Keratinocyte (primary cell): ENCODE measurements around the gene P2RY11. TPM values are rescaled to one million over a fixed set of nuclear protein-coding genes. Genes with fewer than 3 reads are reported as not detected.

Source experiments
- DNase-seq: peaks from one replicate; pipeline ENCODE4 v3.0.0-alpha.2; 2011; ENCODE audit warnings: low read depth, missing footprints, low spot score
- FAIRE-seq: peaks from 2 replicates; lab custom pipeline; 2011; peaks lifted over from hg19 to GRCh38; lab: Jason Lieb, UNC
- H2AFZ ChIP-seq: 2 replicates; pipeline ENCODE4 v1.6.0; 2012; ENCODE audit warnings: low read length, control low read depth, inconsistent platforms; ENCODE audit not compliant: control insufficient read depth
- H3K27ac ChIP-seq: 2 replicates; pipeline ENCODE4 v1.5.1; 2011; ENCODE audit warnings: low read length; ENCODE audit not compliant: control insufficient read depth, insufficient read depth
- H3K27me3 ChIP-seq: 3 replicates; pipeline ENCODE4 v1.6.0; 2011; ENCODE audit warnings: low read length; ENCODE audit not compliant: control insufficient read depth, insufficient read depth; ENCODE audit errors: extremely low read depth
- H3K36me3 ChIP-seq, 2 experiments: 2 replicates in 1 of 2; 3 replicates in 1 of 2; pipeline ENCODE4 v1.5.1; 2011; ENCODE audit warnings: low read length in 2 of 2, mild to moderate bottlenecking in 1 of 2; ENCODE audit not compliant: control insufficient read depth in 2 of 2, insufficient read depth in 2 of 2; ENCODE audit errors: extremely low read depth in 1 of 2
- H3K4me1 ChIP-seq: 3 replicates; pipeline ENCODE4 v1.5.1; 2011; ENCODE audit warnings: low read length; ENCODE audit not compliant: control insufficient read depth, insufficient read depth; ENCODE audit errors: extremely low read depth
- H3K4me2 ChIP-seq: 3 replicates; pipeline ENCODE4 v1.6.0; 2011; ENCODE audit warnings: low read depth, low read length; ENCODE audit not compliant: control insufficient read depth, insufficient read depth; ENCODE audit errors: extremely low read depth
- H3K4me3 ChIP-seq, 3 experiments: fragments of 200-600 bp in 1 of 3; sonication (generic) in 1 of 3; 2 replicates in 2 of 3; 3 replicates in 1 of 3; pipeline ENCODE4 v1.5.1; 2011 to 2016; ENCODE audit warnings: low read length in 3 of 3, mild to moderate bottlenecking in 3 of 3, control low read depth in 2 of 3, inconsistent platforms in 1 of 3, low read depth in 1 of 3, mixed read lengths in 1 of 3, mixed run types in 1 of 3, moderate library complexity in 1 of 3; ENCODE audit not compliant: control insufficient read depth in 2 of 3, insufficient read depth in 2 of 3; ENCODE audit errors: extremely low read depth in 1 of 3
- H3K79me2 ChIP-seq: 2 replicates; pipeline ENCODE4 v1.6.0; 2012; ENCODE audit warnings: low read length; ENCODE audit not compliant: control insufficient read depth, insufficient read depth
- H3K9ac ChIP-seq: 3 replicates; pipeline ENCODE4 v1.6.0; 2011; ENCODE audit warnings: low read length; ENCODE audit not compliant: control insufficient read depth, insufficient read depth; ENCODE audit errors: extremely low read depth
- H3K9me1 ChIP-seq: 3 replicates; pipeline ENCODE4 v1.6.0; 2011; ENCODE audit warnings: low read length; ENCODE audit not compliant: control insufficient read depth, insufficient read depth; ENCODE audit errors: extremely low read depth
- H3K9me3 ChIP-seq: 2 replicates; pipeline ENCODE4 v1.5.1; 2012; ENCODE audit warnings: low read depth, low read length; ENCODE audit not compliant: control insufficient read depth
- H4K20me1 ChIP-seq: 3 replicates; pipeline ENCODE4 v1.6.0; 2011; ENCODE audit warnings: low read length; ENCODE audit not compliant: control insufficient read depth, insufficient read depth; ENCODE audit errors: extremely low read depth
- CTCF ChIP-seq, 3 experiments: IDR thresholded peaks in 1 of 3; conservative IDR thresholded peaks in 1 of 3; optimal IDR thresholded peaks in 1 of 3; 2 replicates in 2 of 3; 3 replicates in 1 of 3; pipeline versions ENCODE3 to v1.5.1; 2011; ENCODE audit warnings: low read length in 3 of 3, mild to moderate bottlenecking in 3 of 3, moderate library complexity in 2 of 3, control low read depth in 1 of 3, inconsistent platforms in 1 of 3; ENCODE audit not compliant: insufficient read depth in 2 of 3; ENCODE audit errors: extremely low read depth in 1 of 3
- EZH2 ChIP-seq: IDR thresholded peaks from one replicate; pipeline ENCODE4 v1.6.1; 2012; ENCODE audit warnings: inconsistent platforms, mild to moderate bottlenecking, low read length, moderate library complexity
- dilution Hi-C: fragments of 300-500 bp; cut with MboI; formaldehyde crosslinking; loops from one replicate; pipeline ENCODE4 v1.7.0; 2020; ENCODE audit warnings: low sequenced_read_pairs; ENCODE audit not compliant: extremely low pct_ligation_motif_present
- polyA plus RNA-seq, 5 experiments: library from polyadenylated mRNA; depleted of rRNA in 3 of 5; stranded (reverse) in 3 of 5; stranded (forward) in 1 of 5; unstranded in 1 of 5; fragments of >200 nt; gene quantifications; 1 replicate in 1 of 5; 2 replicates in 3 of 5; 3 replicates in 1 of 5; pipeline versions ENCODE4 v1.2.1 to v1.2.3, GENCODE V29; 2011 to 2012; ENCODE audit warnings: missing spikeins in 2 of 5, low read depth in 1 of 5, low replicate concordance in 1 of 5

The P2RY11 gene
- polyA plus RNA-seq, 1 donor (not counting 4 experiments of a cell fraction or from before 2014, with no cell fraction given), result 3.2 TPM

GRCh38 chr19:10068205-10068604, 43.3 kb upstream of the P2RY11 start:
- Histone ChIP-seq H3K9me1 (no peaks in the 10 kb centered on the region), H3K27ac (no peak overlapping the region), H3K79me2 (no peaks in the 10 kb centered on the region), H3K4me2 (no peak overlapping the region), H3K36me3 (no peaks in the 10 kb centered on the region), H3K4me1 (no peaks in the 10 kb centered on the region), H3K9ac (no peak overlapping the region), H4K20me1 (no peaks in the 10 kb centered on the region), H2AFZ (no peak overlapping the region), H3K27me3 (no peaks in the 10 kb centered on the region), H3K9me3 (no peaks in the 10 kb centered on the region), H3K4me3 (no peak overlapping the region)
- FAIRE-seq, result no peak
- no peak for DNase-seq
- TF ChIP-seq CTCF (optimal IDR thresholded peaks at IDR 0.05 in 1 of 3, IDR thresholded peaks at IDR 0.05 in 1 of 3, conservative IDR thresholded peaks at IDR 0.05 in 1 of 3; ENCODE audit: extremely low read depth in 1 of 3, insufficient read depth in 2 of 3, low read length in 3 of 3) (no peak), EZH2 (no peak)
- dilution Hi-C loops, result no loop called here

GRCh38 chr19:10069046-10069445, 42.4 kb upstream of the P2RY11 start:
- H3K4me3 ChIP-seq, result no peak overlapping the region
- no peaks in the 10 kb centered on the region for H3K27me3 ChIP-seq
- no peak overlapping the region for H3K27ac ChIP-seq

More at GRCh38 chr19:10069046-10069445, 42.4 kb upstream of the P2RY11 start:
- FAIRE-seq, result no peak
- no peak for DNase-seq
- no peak overlapping the region for H3K9ac ChIP-seq
- H3K4me1 ChIP-seq, result no peaks in the 10 kb centered on the region
- no peaks in the 10 kb centered on the region for H3K9me1 ChIP-seq
- no peaks in the 10 kb centered on the region for H3K36me3 ChIP-seq
- dilution Hi-C loops, result no loop called here
- no peak overlapping the region for H3K4me2 ChIP-seq
- no peak overlapping the region for H2AFZ ChIP-seq
- peaks cover 2% of the 10 kb centered on the region for H3K9me3 ChIP-seq
- TF ChIP-seq CTCF (optimal IDR thresholded peaks at IDR 0.05 in 1 of 3, IDR thresholded peaks at IDR 0.05 in 1 of 3, conservative IDR thresholded peaks at IDR 0.05 in 1 of 3; ENCODE audit: extremely low read depth in 1 of 3, insufficient read depth in 2 of 3, low read length in 3 of 3), result no peak
- no peak for TF ChIP-seq EZH2
- no peaks in the 10 kb centered on the region for H4K20me1 ChIP-seq
- H3K79me2 ChIP-seq, result no peaks in the 10 kb centered on the region
